NCI-H1930 (cell line): ENCODE data around the gene GON4L.
"Not testable (repeated sequence)": the region's sequence is repeated elsewhere in the genome, so short reads cannot be mapped to it uniquely, and the experiment has no call there.

Experiments
- DNase-seq, 2 experiments: peaks; one replicate each; lab custom pipeline; 2025; lab: John Stamatoyannopoulos, UW

GON4L gene

DNA sequence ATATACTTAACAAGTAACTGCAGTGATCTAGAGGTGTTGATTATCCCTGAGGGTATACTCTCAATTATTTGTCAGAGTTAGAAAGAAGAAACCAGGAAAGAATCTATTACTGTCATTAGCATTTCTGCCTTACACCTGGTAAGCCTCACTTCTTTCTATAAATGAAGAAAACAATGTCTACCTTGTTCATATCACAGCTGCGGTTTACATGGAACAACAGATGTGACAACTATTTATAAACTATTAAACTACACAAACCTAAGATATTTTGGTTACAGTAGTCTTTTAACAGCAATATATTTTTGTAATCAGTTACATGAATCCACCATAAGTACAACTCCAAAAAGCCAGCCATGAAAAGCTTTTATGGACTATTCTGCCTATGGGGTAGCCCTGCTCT, 40.7 kb downstream of the GON4L start:
- no peak for DNase-seq

DNA sequence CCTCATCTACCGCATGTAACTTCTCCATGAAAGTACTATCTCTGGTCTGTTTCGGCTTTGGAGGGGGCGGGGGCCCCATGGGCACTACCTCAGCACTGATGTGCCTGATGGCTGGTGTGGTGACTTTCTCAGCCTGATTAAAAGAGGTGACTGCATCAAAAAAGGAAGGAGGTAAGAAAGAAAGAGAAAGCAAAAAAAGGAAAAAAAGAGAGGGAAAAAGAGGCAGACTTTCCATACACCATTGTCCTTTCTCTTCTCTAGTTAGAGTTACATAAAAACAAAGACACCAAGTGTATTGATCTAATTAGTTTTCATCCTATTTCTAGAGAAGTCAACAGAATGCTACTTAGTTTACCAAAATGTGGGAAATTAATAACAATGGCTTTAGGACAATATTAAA, 43.3 kb downstream of the GON4L start:
- no peak for DNase-seq

DNA sequence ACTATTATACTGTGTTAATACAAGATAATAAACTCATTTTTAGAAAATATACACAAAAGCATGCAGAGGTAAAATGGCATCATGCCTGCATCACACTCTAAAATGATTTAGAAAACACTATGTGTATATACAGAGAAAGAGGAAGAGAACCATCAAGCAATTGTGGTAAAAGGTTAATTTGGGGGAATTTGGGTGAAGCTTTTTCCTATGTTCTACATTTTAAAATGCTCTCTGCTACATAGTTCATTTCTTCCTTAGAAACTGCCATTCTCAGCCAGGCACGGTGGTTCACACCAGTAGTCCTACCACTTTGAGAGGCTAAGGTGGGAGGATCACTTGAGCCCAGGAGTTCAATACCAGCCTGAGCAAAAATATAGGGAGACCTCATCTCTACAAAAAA, 44.1 kb downstream of the GON4L start:
- no peak for DNase-seq

- DNase-seq = no peak
Measured at GRCh38 chr1:155809088-155809487, 47.9 kb downstream of the GON4L start.

- DNase-seq = no peak
Measured at GRCh38 chr1:155801149-155801548, 55.9 kb downstream of the GON4L start.

DNA sequence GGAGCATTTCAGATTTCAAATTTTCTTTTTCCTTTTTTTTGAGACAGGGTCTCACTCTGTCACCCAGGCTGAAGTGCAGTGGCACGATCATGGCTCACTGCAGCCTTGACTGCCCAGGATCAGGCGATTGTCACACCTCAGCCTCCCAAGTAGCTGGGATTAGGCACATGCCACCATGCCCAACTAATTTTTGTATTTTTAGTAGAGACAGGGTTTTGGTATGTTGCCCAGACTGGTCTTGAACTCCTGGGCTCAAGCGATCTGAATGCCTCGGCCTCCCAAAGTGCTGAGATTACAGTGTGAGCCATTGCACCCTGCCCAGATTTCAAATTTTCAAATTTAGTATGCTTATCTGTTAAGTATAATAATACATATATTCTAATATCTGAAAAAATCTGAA, 61.4 kb downstream of the GON4L start:
- DNase-seq = not testable (repeated sequence)

DNA sequence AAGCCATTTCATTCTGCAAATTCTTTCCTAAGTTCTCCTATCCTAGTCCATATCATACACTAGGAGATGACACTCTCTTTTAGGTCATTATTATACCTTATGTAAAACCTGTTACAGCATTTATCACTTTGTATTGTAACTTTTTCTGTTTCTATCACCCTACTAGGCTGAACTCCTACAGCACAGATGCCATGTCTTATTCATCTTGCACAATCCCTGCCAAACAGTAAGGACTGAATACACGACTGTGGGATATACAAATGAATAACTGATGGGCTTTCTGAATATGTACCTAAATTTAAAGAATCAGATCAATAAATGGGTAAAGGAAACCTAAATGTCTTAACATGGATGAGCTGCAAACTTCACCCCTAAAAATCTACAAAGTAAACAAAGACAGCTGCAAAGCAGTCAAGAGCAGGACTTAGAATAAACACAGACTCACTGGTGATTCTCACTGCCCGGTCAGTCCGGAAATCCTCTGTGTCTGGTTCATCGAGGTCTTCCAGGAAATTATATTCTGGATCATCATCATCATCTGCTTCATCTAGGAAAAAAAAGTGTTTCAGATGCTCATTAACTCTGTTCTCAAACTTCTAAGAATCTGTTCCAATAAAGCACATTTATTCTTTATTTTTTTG, 62.3 kb downstream of the GON4L start:
- DNase-seq = no peak

DNA sequence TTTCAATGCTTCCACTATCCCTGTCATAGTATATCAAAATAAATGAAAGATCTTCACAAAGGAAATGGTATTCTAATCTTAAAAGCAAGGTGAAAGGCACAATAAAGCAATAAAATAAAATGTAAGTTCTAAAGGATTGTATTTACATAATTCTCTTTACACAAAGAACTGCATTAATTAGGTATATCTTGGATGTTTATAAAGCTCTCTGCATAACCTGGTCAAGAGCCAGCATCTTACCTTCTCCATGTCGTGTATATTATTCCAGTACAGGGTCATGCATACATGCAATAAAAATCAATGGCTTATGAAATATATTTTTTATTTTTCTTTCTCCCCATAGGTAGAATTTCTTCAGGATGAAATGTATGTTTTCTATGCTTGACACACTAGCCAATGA, 63.8 kb downstream of the GON4L start:
- no peak for DNase-seq

DNA sequence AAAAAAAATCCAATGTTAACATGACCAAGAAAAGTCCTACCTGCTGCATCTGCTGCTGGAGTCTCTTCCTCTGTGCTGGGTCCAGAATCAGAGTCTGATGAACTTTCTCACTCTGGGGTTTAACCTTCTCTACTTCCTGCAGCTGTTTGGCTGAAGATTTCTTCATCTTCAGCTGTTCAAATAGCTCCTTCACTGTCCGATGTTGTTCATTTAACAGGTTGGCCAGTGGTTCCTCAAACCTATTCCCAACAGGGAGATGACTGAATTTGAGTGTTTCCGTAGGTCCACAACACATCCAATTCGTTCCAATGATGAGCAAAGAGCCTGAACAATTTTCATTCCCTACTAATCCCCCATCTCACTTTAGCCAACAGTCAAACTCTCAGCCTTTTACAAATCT, 79.4 kb downstream of the GON4L start:
- no peak for DNase-seq

DNA sequence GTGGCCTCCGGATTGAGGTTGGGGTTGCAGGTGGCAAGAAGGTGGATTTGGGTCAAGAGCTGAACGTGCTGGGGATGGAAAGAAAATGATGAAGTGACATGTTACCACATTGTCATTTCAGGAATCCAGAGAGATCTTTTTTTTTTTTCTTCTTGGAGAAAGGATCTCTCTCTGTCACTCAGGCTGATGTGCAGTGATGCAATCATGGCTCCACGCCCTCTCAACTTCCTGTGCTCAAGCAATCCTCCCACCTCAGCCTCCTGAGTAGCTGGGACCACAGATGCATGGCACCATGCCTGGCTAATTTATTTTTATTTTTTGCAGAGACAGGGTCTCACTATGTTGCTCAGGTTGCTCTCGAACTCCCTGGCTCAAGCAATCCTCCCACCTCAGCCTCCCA, 80.6 kb downstream of the GON4L start:
- no peak for DNase-seq

DNA sequence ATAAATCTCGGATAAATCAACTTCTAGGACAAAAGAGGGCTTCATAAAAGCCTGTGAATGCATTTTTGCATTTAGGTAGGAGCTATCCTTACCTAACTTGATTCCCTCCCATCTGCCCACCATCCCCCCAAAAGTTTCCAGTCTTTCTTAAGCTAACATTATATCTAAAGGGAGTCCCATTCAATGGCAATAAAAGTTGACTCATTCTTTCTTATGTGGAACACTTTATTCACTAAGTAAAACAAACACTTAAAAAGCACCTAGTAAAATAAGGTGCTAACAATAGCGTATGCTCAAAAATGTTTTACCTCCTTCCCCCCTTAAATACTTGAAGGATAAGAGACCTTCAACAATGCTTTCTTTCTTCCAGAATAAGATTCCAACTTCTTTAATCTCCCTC, 83.8 kb downstream of the GON4L start:
- no peak for DNase-seq

DNA sequence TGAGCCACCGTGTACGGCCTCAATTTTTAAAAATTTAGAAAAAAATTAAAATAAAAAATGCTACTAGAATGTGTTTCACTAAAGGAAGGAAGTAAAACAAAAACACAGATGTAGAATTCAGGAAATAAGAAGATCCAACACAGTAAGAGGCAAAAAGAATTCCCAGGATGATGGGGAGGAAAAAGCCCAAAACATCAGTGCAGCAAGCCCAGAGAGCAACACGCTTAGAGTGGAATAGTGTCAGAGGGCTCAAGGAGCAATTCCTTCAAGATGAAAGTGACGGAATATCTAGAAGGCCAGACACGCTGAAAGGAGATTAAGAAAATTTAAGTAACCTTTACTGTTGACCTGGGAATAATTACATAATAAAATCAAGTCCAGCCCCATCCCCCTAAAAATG, 87.8 kb downstream of the GON4L start:
- no peak for DNase-seq

GRCh38 chr1:155767399-155767989, 89.5 kb downstream of the GON4L start:
- DNase-seq = not testable (repeated sequence)

GRCh38 chr1:155763989-155764388, 93.0 kb downstream of the GON4L start:
- not testable (repeated sequence) for DNase-seq

DNA sequence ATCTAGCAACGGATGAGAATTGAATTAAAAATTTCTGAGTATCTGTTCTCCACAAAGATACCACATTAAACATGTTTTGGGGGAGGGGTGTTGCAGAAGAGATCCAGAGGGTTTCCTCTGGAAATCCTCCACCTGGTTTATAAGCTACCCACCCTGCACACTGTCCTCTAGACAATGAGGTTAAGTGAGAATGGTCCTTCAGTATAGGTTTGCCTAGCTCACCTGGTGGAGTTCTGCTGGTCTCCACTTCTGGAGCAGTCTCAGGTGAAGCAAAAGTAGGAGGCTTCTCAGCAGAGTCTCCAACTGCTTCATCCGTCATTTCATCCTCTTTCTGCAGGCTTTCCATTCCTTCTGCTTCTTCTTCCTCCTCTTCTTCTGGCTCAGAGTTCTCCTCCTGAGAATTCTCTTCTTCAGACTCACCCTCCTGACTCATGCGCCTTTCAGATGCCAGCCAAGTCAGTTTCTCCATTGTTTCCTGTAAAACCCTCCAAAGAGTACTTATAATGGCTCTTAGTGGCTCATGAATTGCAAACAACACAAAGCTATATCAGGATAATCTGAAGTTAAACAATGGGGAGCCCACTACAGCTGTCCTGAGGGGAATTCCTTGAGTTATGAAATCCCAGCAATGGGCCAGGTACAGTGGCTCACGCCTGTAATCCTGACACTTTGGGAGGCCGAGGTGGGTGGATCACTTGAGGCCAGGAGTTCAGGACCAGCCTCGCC, 93.8 kb downstream of the GON4L start:
- DNase-seq = not testable (repeated sequence)

- no peak for DNase-seq
Measured at GRCh38 chr1:155761736-155762405, 95.1 kb downstream of the GON4L start.

DNA sequence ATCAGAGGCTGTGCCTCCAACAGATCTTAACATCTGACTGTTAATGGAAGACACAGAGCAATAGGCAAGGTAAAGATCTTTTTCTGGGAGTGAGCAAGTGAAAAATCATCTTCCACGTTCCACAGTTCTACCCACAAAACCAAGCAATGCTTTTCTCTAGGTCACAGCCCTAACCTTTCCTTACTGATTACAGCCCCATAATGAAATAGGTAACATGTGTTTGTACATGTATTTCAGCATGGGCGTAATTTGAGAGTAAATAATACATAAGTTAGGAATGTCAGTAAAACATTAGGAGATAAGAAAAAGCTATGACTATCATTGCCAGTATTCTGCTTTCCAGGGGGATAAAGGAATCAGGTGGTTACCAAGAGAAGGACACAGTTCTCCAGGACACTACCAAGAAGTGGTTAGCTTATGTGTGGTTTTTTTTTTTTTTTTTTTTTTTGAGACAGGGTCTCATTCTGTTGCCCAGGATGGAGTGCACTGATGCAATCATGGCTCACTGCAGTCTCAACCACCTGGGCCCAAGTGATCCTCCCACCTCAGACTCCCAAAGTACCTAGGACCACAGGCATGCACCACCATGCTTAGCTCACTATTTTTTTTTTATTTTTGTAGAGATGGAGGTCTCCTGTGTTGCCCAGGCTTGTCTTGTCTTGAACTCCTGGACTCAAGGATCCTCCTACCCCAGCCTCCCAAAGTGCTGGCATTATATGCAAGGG, 96.1 kb downstream of the GON4L start:
- no peak for DNase-seq

DNA sequence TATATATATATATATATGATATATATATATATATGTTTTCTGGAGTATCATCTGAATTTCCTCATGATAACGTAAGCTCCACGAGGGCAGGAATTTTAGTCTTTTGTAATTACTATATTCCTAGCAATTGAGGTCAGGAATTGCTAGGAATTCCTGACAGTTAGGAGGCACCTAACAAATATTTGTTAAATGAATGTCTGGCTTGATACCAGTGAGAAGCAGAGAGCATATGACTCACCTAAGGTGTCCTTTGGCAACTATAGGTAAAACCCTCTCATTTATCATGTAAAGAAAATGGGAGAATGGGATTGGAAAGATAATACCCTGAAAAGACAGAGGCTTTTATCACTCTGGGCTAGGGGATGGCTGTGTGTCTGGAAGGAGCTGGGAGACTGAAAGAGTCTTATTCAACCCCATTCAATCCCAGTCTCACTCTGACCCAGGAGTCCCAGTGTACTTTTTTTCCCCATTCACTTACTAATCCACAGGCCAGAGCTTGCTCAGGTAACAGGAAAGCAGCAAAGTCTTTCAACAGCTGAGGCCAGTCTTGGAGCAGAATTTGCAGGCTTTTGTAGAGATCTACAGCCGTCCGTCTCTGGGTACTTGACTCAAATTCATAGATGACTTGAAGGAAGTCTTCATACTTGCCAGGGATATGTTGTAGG, 96.9 kb downstream of the GON4L start:
- no peak for DNase-seq

GRCh38 chr1:155759017-155759416, 98.0 kb downstream of the GON4L start:
- DNase-seq = not testable (repeated sequence)

DNA sequence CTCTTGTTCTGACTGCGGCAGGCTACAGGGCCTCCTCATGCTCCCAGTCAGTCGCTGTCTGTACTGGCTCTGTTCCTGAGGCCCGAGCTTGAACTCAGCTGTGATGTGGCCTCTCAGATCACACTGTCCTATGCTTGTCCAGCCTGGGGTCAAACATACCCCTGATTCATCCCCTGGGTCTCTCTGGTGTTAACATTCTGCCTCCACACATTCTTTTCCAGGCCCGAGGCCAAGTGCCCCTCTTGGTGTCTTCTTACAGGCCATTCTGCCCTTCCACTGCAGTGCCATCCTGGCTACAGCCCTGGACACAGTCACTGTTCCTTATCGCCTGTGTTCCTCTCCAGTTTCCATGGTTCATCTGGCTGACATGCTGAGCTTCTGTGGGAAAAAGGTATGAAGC, 108.9 kb downstream of the GON4L start:
- DNase-seq = not testable (repeated sequence)

GRCh38 chr1:155747586-155747985, 109.4 kb downstream of the GON4L start:
- DNase-seq = not testable (repeated sequence)
